ENCODE measurements around the gene ASMTL. TPM values are rescaled to one million over a fixed set of nuclear protein-coding genes. Genes with fewer than 3 reads are reported as not detected.

The ASMTL gene
- total and polyA plus RNA-seq, 2 of the 13 experiments (the other 11 are each of a cell fraction or from before 2014, with no cell fraction given), result 5.6 to 16.3 TPM

- POLR2A ChIA-PET, result no interaction called here
These were observed 12.2 kb upstream of the ASMTL start for GRCh38 chrX:1464971-1465285.

More at GRCh38 chrX:1464971-1465285, 12.2 kb upstream of the ASMTL start:
- in situ Hi-C loops (cut with HindIII; ENCODE audit: extremely low pct_ligation_motif_present, low pct_unique_long_range_greater_than_20kb), result loop anchor here (5.0 to 25.0 kb wide), 2 partner anchors 117 to 1147 kb away; no protein-coding TSS in a partner anchor
- WGBS (ENCODE audit: low lambda C conversion rate), result 67% methylated on average over 9 of the region's 12 CpGs
- no TSS peak for BruUV-seq (replicated peaks)
- H3K4me1 ChIP-seq (ENCODE audit: insufficient read depth, low read length), result no peaks in the 10 kb centered on the region
- H4K20me1 ChIP-seq (ENCODE audit: insufficient read depth, low read length), result no peaks in the 10 kb centered on the region
- no peak overlapping the region for H3K4me3 ChIP-seq (replicated peaks in 1 of 3; ENCODE audit: insufficient read depth in 1 of 3, low read depth in 2 of 3, low read length in 3 of 3)
- FAIRE-seq (no peak), ATAC-seq (no peak), DNase-seq (ENCODE audit: low spot score) (no peak)
- H3K9ac ChIP-seq (ENCODE audit: insufficient read depth, low read depth, low read length), result no peak overlapping the region
- no peak overlapping the region for H3K4me2 ChIP-seq (ENCODE audit: low read depth, low read length)
- no peaks in the 10 kb centered on the region for H3K36me3 ChIP-seq (replicated peaks in 1 of 2; ENCODE audit: control insufficient read depth in 1 of 2, insufficient read depth in 2 of 2, low read length in 2 of 2)
- H3K79me2 ChIP-seq (ENCODE audit: insufficient read depth, low read length), result no peaks in the 10 kb centered on the region
- H2AFZ ChIP-seq (ENCODE audit: low read length), result no peak overlapping the region
- H3K9me3 ChIP-seq (ENCODE audit: low read length), result no peaks in the 10 kb centered on the region
- intact Hi-C loops (cut with micrococcal nuclease; ENCODE audit: unreplicated experiment), result no loop called here
- no peaks in the 10 kb centered on the region for H3K27me3 ChIP-seq (ENCODE audit: control insufficient read depth in 1 of 2, insufficient read depth in 2 of 2, low read length in 2 of 2)
- TF ChIP-seq ZFP36 (IDR thresholded peaks at IDR 0.05; ENCODE audit: borderline replicate concordance, low read depth, low read length, partially characterized antibody) (no peak), SNAPC2 (CRISPR knock-in tag; IDR thresholded peaks at IDR 0.05) (no peak), ZNF737 (CRISPR knock-in tag; IDR thresholded peaks at IDR 0.05; ENCODE audit: borderline replicate concordance) (no peak), CBX5 (CRISPR knock-in tag; IDR thresholded peaks at IDR 0.05; ENCODE audit: borderline replicate concordance) (no peak), NFE2L2 (IDR thresholded peaks at IDR 0.05; ENCODE audit: low read length) (no peak), ZNF235 (CRISPR knock-in tag; IDR thresholded peaks at IDR 0.05; ENCODE audit: borderline replicate concordance) (no peak), PLRG1 (conservative IDR thresholded peaks at IDR 0.05) (no peak), ZFP90 (CRISPR knock-in tag; IDR thresholded peaks at IDR 0.05; ENCODE audit: borderline replicate concordance) (no peak), ETV6 (CRISPR knock-in tag; conservative IDR thresholded peaks at IDR 0.05) (no peak), ZNF24 (IDR thresholded peaks at IDR 0.05) (no peak), FOSL1 (CRISPR knock-in tag; IDR thresholded peaks at IDR 0.05; ENCODE audit: borderline replicate concordance) (no peak)
- TF ChIP-seq, protein P1, sequence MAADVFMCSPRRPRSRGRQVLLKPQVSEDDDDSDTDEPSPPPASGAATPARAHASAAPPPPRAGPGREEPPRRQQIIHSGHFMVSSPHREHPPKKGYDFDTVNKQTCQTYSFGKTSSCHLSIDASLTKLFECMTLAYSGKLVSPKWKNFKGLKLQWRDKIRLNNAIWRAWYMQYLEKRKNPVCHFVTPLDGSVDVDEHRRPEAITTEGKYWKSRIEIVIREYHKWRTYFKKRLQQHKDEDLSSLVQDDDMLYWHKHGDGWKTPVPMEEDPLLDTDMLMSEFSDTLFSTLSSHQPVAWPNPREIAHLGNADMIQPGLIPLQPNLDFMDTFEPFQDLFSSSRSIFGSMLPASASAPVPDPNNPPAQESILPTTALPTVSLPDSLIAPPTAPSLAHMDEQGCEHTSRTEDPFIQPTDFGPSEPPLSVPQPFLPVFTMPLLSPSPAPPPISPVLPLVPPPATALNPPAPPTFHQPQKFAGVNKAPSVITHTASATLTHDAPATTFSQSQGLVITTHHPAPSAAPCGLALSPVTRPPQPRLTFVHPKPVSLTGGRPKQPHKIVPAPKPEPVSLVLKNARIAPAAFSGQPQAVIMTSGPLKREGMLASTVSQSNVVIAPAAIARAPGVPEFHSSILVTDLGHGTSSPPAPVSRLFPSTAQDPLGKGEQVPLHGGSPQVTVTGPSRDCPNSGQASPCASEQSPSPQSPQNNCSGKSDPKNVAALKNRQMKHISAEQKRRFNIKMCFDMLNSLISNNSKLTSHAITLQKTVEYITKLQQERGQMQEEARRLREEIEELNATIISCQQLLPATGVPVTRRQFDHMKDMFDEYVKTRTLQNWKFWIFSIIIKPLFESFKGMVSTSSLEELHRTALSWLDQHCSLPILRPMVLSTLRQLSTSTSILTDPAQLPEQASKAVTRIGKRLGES (CRISPR knock-in tag; IDR thresholded peaks at IDR 0.05; ENCODE audit: borderline replicate concordance), result no peak
- CTCF ChIA-PET (ENCODE audit: low intra/inter-chr PET ratio, low total read pairs), result no interaction called here
- no peak overlapping the region for H3K27ac ChIP-seq (ENCODE audit: extremely low read length, insufficient read depth, low read length)
